Measurements from ENCODE around the gene HOXD8.

DNA sequence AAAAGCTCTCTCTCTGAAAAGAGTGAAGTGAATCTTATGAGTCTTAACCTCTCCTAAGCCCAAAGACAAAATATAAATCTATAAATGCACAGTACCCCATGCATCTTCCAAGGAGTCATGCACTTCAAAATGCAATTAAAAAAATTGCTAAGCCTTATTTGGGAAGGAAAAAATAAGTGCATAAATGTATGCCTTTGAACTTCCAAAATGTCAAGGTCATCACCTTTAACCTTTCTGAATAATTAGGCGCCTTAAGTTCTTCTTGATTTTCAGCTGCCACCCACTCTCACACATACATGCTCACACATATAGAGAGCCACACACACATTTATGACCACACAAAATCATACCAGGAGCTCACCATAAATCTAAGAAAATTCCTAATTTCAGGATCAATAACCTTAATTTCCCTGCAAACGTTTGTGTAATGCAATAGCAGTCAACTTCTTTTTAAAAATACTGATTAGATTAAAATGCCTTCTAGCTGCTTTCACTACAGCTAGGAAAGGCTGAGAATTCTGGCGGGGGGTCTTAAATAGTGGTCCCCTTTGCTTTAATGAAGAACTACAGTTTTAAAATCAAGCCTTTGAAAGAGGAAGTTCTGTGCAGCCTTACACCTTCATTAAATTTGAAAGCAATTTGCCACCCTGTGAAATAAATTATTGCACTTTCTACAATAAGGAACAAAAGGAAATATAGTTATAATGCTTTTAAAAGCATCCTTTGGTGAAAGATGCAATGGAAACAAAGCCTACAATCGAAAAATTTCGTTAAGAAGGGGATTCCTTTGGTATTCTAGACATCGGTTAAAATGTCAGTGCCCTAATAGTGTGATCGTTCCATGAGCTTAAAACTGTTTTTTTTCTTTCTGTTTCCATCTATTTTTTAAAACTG is 18.8 kb upstream of the HOXD8 start:
- TF ChIP-seq, protein P1, sequence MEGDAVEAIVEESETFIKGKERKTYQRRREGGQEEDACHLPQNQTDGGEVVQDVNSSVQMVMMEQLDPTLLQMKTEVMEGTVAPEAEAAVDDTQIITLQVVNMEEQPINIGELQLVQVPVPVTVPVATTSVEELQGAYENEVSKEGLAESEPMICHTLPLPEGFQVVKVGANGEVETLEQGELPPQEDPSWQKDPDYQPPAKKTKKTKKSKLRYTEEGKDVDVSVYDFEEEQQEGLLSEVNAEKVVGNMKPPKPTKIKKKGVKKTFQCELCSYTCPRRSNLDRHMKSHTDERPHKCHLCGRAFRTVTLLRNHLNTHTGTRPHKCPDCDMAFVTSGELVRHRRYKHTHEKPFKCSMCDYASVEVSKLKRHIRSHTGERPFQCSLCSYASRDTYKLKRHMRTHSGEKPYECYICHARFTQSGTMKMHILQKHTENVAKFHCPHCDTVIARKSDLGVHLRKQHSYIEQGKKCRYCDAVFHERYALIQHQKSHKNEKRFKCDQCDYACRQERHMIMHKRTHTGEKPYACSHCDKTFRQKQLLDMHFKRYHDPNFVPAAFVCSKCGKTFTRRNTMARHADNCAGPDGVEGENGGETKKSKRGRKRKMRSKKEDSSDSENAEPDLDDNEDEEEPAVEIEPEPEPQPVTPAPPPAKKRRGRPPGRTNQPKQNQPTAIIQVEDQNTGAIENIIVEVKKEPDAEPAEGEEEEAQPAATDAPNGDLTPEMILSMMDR (IDR thresholded peaks at IDR 0.05 in 2 of 3, conservative IDR thresholded peaks at IDR 0.05 in 1 of 3; ENCODE audit: insufficient read depth in 2 of 3, low read depth in 1 of 3, low read length in 3 of 3): no peak
- TF ChIP-seq MAFK (IDR thresholded peaks at IDR 0.05; ENCODE audit: low read length) (no peak), ZNF24 (IDR thresholded peaks at IDR 0.05) (no peak), PRMT5 (CRISPR knock-in tag; IDR thresholded peaks at IDR 0.05) (no peak)

Data from K562 (cell line).